Aorta (tissue), 5 donors: Measurements from ENCODE around the gene G6PC2. TPM values are rescaled to one million over a fixed set of nuclear protein-coding genes. Genes with fewer than 3 reads are reported as not detected.

Experiments
- ATAC-seq: fragments of 200-7000 bp; cut with Tn5 transposase; one replicate; pipeline ENCODE4 v1.9.1; 2022; ENCODE audit warnings: moderate library complexity; ENCODE audit not compliant: low FRiP score
- DNase-seq, 2 donors: peaks; one replicate each; pipeline ENCODE4 v3.0.0-alpha.2; 2020
- H3K27ac ChIP-seq, 2 donors: one replicate each; pipeline ENCODE4 v1.5.1; 2013; ENCODE audit warnings: low read length in 2 of 2, mild to moderate bottlenecking in 2 of 2, moderate library complexity in 2 of 2, control low read depth in 1 of 2, inconsistent platforms in 1 of 2, low read depth in 1 of 2
- H3K27me3 ChIP-seq, 2 donors: one replicate each; pipeline ENCODE4 v1.6.1; 2013; ENCODE audit warnings: control low read depth in 1 of 2, low read length in 1 of 2, mild to moderate bottlenecking in 1 of 2, moderate library complexity in 1 of 2; ENCODE audit not compliant: insufficient read depth in 2 of 2, control insufficient read depth in 1 of 2
- H3K36me3 ChIP-seq, 2 donors: one replicate each; pipeline ENCODE4 v1.6.1; 2013; ENCODE audit warnings: control low read depth in 1 of 2, low read length in 1 of 2, mild to moderate bottlenecking in 1 of 2; ENCODE audit not compliant: insufficient read depth in 2 of 2, control insufficient read depth in 1 of 2
- H3K4me1 ChIP-seq, 2 donors: one replicate each; pipeline ENCODE4 v1.6.1; 2013; ENCODE audit warnings: low read length in 2 of 2, control low read depth in 1 of 2, mild to moderate bottlenecking in 1 of 2, moderate library complexity in 1 of 2; ENCODE audit not compliant: insufficient read depth in 2 of 2, control insufficient read depth in 1 of 2
- H3K4me3 ChIP-seq, 2 donors: one replicate each; pipeline ENCODE4 v1.5.1; 2013; ENCODE audit warnings: low read length in 2 of 2, control low read depth in 1 of 2, mild to moderate bottlenecking in 1 of 2
- H3K9me3 ChIP-seq: one replicate; pipeline ENCODE4 v1.6.1; 2013; ENCODE audit warnings: mild to moderate bottlenecking, low read length; ENCODE audit not compliant: control insufficient read depth
- WGBS, 2 donors: extraction: QIAGEN DNeasy Blood & Tissue Kit; methylation state at CpG; one replicate each; pipeline ENCODE4 v1.1.7; 2013; 5-methylcytosine and 5-hydroxymethylcytosine counted together
- intact Hi-C, 2 donors: fragments of 100-400 bp; cut with DNase I; formaldehyde crosslinking; loops; one replicate each; pipeline versions ENCODE4 v1.14.2 to v1.15.0; 2022
- polyA plus RNA-seq, 2 donors: library from polyadenylated mRNA; stranded (reverse); fragments of 200-250 nt; gene quantifications; one replicate each; pipeline ENCODE4 v1.2.3, GENCODE V29; 2013
- total RNA-seq, 2 donors: library from RNA; stranded (reverse); fragmentation: NEBNext Ultra II Directional; extraction: Animal tissue kit (Norgen Biotek cat#: 25700); gene quantifications; one replicate each; pipeline ENCODE4 v1.2.1, GENCODE V29; 2021
- donor health status: healthy with polysubstance abuse.
- donor health status: Bipolar disorder and iron deficiency.
- donor health status: DM: no; HTN: no; CAD: no.
- donor health status: DM: no; HTN: no; CAD: no.
- donor health status: DM: yes; HTN: yes; CAD: no.

G6PC2 gene
- total and polyA plus RNA-seq, 4 donors: 0.23 TPM; not detected in 3

- Histone ChIP-seq H3K36me3 (no peaks in the 10 kb centered on the region), H3K4me3 (no peak overlapping the region), H3K27ac (no peak overlapping the region), H3K27me3 (no peaks in the 10 kb centered on the region), H3K9me3 (no peaks in the 10 kb centered on the region), H3K4me1 (no peaks in the 10 kb centered on the region)
- intact Hi-C loops: no loop called here
- DNase-seq: no peak
- no peak for ATAC-seq
Measured at GRCh38 chr2:168895771-168896170, 5.3 kb upstream of the G6PC2 start.

GRCh38 chr2:168896783-168897182 is 4.3 kb upstream of the G6PC2 start:
- H3K27me3 ChIP-seq: no peaks in the 10 kb centered on the region
- no peak overlapping the region for H3K4me3 ChIP-seq
- no peaks in the 10 kb centered on the region for H3K9me3 ChIP-seq
- intact Hi-C loops: no loop called here
- H3K27ac ChIP-seq: no peak overlapping the region
- ATAC-seq (no peak), DNase-seq (no peak)
- H3K36me3 ChIP-seq: no peaks in the 10 kb centered on the region
- WGBS, 2 donors: 66 to 72% methylated on average over 4 of the region's 4 CpGs
- no peaks in the 10 kb centered on the region for H3K4me1 ChIP-seq

- no peaks in the 10 kb centered on the region for H3K4me1 ChIP-seq
- H3K9me3 ChIP-seq: no peaks in the 10 kb centered on the region
- intact Hi-C loops: no loop called here
- no peaks in the 10 kb centered on the region for H3K36me3 ChIP-seq
- no peaks in the 10 kb centered on the region for H3K27me3 ChIP-seq
- no peak overlapping the region for H3K4me3 ChIP-seq
- DNase-seq: no peak
- WGBS, 2 donors: 82 to 85% methylated on average over 1 of the region's 1 CpG
- H3K27ac ChIP-seq: no peak overlapping the region
- no peak for ATAC-seq
Measured at GRCh38 chr2:168897449-168897848, 3.6 kb upstream of the G6PC2 start.

GRCh38 chr2:168903888-168904287 is 2.8 kb downstream of the G6PC2 start:
- Histone ChIP-seq H3K36me3 (no peaks in the 10 kb centered on the region), H3K9me3 (no peaks in the 10 kb centered on the region), H3K27me3 (peaks cover 0 to 1% of the 10 kb centered on the region in 2 donors), H3K4me1 (no peaks in the 10 kb centered on the region), H3K4me3 (no peak overlapping the region), H3K27ac (no peak overlapping the region)
- intact Hi-C loops: no loop called here
- ATAC-seq (no peak), DNase-seq (no peak)
- 88 to 91% methylated on average over 2 of the region's 2 CpGs for WGBS, 2 donors

GRCh38 chr2:168904358-168904757 is 3.3 kb downstream of the G6PC2 start:
- Histone ChIP-seq H3K4me3 (no peak overlapping the region), H3K27me3 (peaks cover 0 to 1% of the 10 kb centered on the region in 2 donors), H3K9me3 (no peaks in the 10 kb centered on the region), H3K4me1 (no peaks in the 10 kb centered on the region), H3K36me3 (no peaks in the 10 kb centered on the region), H3K27ac (no peak overlapping the region)
- no peak for DNase-seq
- WGBS, 2 donors: 86 to 93% methylated on average over 3 of the region's 3 CpGs
- no peak for ATAC-seq
- intact Hi-C loops: no loop called here

DNA sequence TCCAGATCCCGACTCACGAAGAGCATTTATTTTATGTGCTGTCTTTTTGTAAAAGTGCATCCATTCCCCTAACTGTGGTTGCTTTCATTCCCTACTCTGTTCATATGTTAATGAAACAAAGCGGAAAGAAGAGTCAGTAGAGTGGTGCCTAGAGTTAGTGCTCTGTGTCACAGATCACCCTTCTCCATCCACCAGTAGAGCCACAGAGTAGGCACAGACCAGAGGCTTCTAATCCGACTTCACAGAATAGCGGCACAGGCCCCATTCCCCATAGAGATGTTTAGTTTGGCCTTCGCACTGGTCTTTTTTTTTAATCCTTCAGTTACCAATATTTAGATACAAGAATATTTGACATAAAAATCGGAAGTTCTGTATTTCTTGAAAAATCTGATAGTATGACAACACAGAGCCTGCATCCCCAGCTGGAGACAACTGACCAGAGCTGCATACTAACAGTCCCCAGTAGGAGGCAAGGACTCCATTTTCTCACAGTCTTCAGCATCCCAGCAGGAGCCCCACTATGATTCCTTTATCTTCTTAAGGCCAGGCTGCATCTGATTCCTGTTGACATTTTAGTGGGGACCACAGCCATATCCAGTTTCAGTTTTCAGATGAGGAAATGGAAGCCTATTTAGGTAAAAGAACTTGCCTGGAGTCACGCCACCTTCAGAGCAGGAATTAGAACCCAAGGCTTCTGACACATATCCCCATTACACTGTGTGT is 7.0 kb downstream of the G6PC2 start:
- ATAC-seq (no peak), DNase-seq (no peak)
- H3K27me3 ChIP-seq: peaks cover 0 to 3% of the 10 kb centered on the region in 2 donors
- H3K4me3 ChIP-seq: no peak overlapping the region
- H3K36me3 ChIP-seq: no peaks in the 10 kb centered on the region
- 91% methylated on average over 8 of the region's 8 CpGs for WGBS, 2 donors
- intact Hi-C loops: no loop called here
- no peaks in the 10 kb centered on the region for H3K4me1 ChIP-seq
- H3K27ac ChIP-seq: no peak overlapping the region
- no peaks in the 10 kb centered on the region for H3K9me3 ChIP-seq

- H3K4me1 ChIP-seq: no peaks in the 10 kb centered on the region
- H3K9me3 ChIP-seq: no peaks in the 10 kb centered on the region
- no peak overlapping the region for H3K27ac ChIP-seq
- DNase-seq (no peak), ATAC-seq (no peak)
- 74 to 75% methylated on average over 5 of the region's 5 CpGs for WGBS, 2 donors
- intact Hi-C loops: loop anchor here in 1 of 2 donors (10.0 kb wide), 1 partner anchor 556 kb away; no protein-coding TSS in a partner anchor
- H3K36me3 ChIP-seq: no peaks in the 10 kb centered on the region
- peaks cover 0 to 3% of the 10 kb centered on the region in 2 donors for H3K27me3 ChIP-seq
- no peak overlapping the region for H3K4me3 ChIP-seq
Measured at GRCh38 chr2:168910330-168910729, 9.2 kb downstream of the G6PC2 start.

- intact Hi-C loops: loop anchor here in 1 of 2 donors (10.0 kb wide), 1 partner anchor 558 kb away; no protein-coding TSS in a partner anchor
- no peaks in the 10 kb centered on the region for H3K4me1 ChIP-seq
- H3K9me3 ChIP-seq: no peaks in the 10 kb centered on the region
- peaks cover 0 to 3% of the 10 kb centered on the region in 2 donors for H3K27me3 ChIP-seq
- no peak for DNase-seq
- H3K27ac ChIP-seq: no peak overlapping the region
- 50 to 51% methylated on average over 6 of the region's 6 CpGs for WGBS, 2 donors
- no peak for ATAC-seq
- no peak overlapping the region for H3K4me3 ChIP-seq
- no peaks in the 10 kb centered on the region for H3K36me3 ChIP-seq
Measured at GRCh38 chr2:168912466-168912865, 11.4 kb downstream of the G6PC2 start.

- Histone ChIP-seq H3K4me1 (no peaks in the 10 kb centered on the region), H3K27ac (no peak overlapping the region), H3K4me3 (peak overlapping the region in 1 of 2 donors; percentile 20), H3K9me3 (no peaks in the 10 kb centered on the region), H3K36me3 (no peaks in the 10 kb centered on the region), H3K27me3 (peaks cover 0 to 3% of the 10 kb centered on the region in 2 donors)
- ATAC-seq (peak; percentile 75), DNase-seq (no peak)
- 15 to 23% methylated on average over 21 of the region's 21 CpGs for WGBS, 2 donors
- intact Hi-C loops: loop anchor here in 1 of 2 donors (10.0 kb wide), 1 partner anchor 558 kb away; no protein-coding TSS in a partner anchor
Measured at GRCh38 chr2:168912901-168913369, 11.8 kb downstream of the G6PC2 start.
